Mucosa of rectum (tissue), 2 donors: ENCODE results near the gene TEAD4.

Source experiments
- H3K27ac ChIP-seq, 2 donors: one replicate each; pipeline ENCODE4 v1.7.0; 2013; ENCODE audit warnings: inconsistent platforms in 2 of 2, low read depth in 2 of 2, low read length in 2 of 2
- H3K27me3 ChIP-seq, 2 donors: one replicate each; pipeline ENCODE4 v1.7.0; 2013; ENCODE audit warnings: low read length in 2 of 2; ENCODE audit not compliant: control insufficient read depth in 2 of 2, insufficient read depth in 2 of 2
- H3K36me3 ChIP-seq, 2 donors: one replicate each; pipeline ENCODE4 v1.7.0; 2013; ENCODE audit warnings: low read length in 2 of 2; ENCODE audit not compliant: control insufficient read depth in 2 of 2, insufficient read depth in 2 of 2
- H3K4me1 ChIP-seq, 2 donors: one replicate each; pipeline ENCODE4 v1.7.0; 2013; ENCODE audit warnings: low read length in 2 of 2, mild to moderate bottlenecking in 1 of 2; ENCODE audit not compliant: control insufficient read depth in 2 of 2, insufficient read depth in 2 of 2
- H3K4me3 ChIP-seq, 2 donors: one replicate each; pipeline ENCODE4 v1.7.0; 2013; ENCODE audit warnings: low read length in 2 of 2
- H3K9ac ChIP-seq, 2 donors: one replicate each; pipeline ENCODE4 v1.7.0; 2013; ENCODE audit warnings: low read length in 2 of 2, low read depth in 1 of 2, mild to moderate bottlenecking in 1 of 2
- H3K9me3 ChIP-seq, 2 donors: one replicate each; pipeline ENCODE4 v1.7.0; 2013; ENCODE audit warnings: low read length in 2 of 2; ENCODE audit not compliant: control insufficient read depth in 2 of 2
- donor health status: healthy.
- donor health status: Normal muscosa, but diverticular disease.

Gene TEAD4

DNA sequence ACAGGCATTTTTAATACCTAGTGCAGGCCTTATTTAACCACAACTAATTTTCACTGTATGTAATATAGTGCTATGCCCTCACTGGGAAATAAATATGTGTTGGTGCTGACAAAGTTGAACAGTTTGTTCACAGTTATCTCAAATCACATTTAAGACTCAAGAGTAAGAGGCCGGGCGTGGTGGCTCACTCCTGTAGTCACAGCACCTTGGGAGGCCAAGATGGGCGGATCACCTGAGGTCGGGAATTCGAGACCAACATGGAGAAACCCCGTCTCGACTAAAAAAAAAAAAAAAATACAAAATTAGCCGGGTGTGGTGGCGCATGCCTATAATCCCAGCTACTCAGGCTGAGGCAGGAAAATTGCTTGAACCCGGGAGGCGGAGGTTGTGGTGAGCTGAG, 22.9 kb upstream of the TEAD4 start:
- peaks cover 30 to 39% of the 10 kb centered on the region in 2 donors for H3K36me3 ChIP-seq
- H3K9ac ChIP-seq, result no peak overlapping the region
- no peaks in the 10 kb centered on the region for H3K4me1 ChIP-seq
- no peaks in the 10 kb centered on the region for H3K9me3 ChIP-seq
- no peaks in the 10 kb centered on the region for H3K27me3 ChIP-seq
- no peak overlapping the region for H3K27ac ChIP-seq
- no peak overlapping the region for H3K4me3 ChIP-seq

- H3K4me1 ChIP-seq, result no peaks in the 10 kb centered on the region
- no peak overlapping the region for H3K27ac ChIP-seq
- no peak overlapping the region for H3K9ac ChIP-seq
- H3K36me3 ChIP-seq, result peaks cover 24 to 30% of the 10 kb centered on the region in 2 donors
- no peaks in the 10 kb centered on the region for H3K9me3 ChIP-seq
- no peaks in the 10 kb centered on the region for H3K27me3 ChIP-seq
- H3K4me3 ChIP-seq, result no peak overlapping the region
These were observed 21.7 kb upstream of the TEAD4 start for GRCh38 chr12:2937500-2937899.

DNA sequence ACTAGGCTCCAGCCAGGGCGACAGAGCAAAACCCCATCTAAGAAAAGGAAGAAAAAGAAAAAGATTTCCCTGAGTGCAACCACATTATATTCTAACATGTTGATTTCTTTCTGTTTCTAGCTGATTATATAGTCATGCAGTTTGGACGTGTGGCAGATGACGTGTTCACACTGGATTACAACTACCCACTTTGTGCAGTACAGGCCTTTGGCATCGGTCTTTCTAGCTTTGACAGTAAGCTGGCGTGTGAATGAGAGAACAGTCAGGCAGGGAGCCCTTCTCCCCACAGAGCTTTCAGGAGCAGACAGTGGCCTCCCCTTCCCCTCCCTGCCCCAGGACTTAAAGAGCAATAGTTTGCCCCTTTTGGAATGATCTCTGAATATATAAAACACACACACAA, 20.0 kb upstream of the TEAD4 start:
- Histone ChIP-seq H3K27ac (no peak overlapping the region), H3K27me3 (no peaks in the 10 kb centered on the region), H3K4me3 (no peak overlapping the region), H3K9ac (no peak overlapping the region), H3K4me1 (no peaks in the 10 kb centered on the region), H3K9me3 (no peaks in the 10 kb centered on the region), H3K36me3 (peaks cover 22 to 26% of the 10 kb centered on the region in 2 donors)

- Histone ChIP-seq H3K27ac (no peak overlapping the region), H3K27me3 (no peaks in the 10 kb centered on the region), H3K9ac (no peak overlapping the region), H3K9me3 (no peaks in the 10 kb centered on the region), H3K4me3 (no peak overlapping the region), H3K4me1 (peaks cover 0 to 3% of the 10 kb centered on the region in 2 donors), H3K36me3 (peaks cover 17% of the 10 kb centered on the region in 2 donors)
These were observed 18.6 kb upstream of the TEAD4 start for GRCh38 chr12:2940564-2940963.

DNA sequence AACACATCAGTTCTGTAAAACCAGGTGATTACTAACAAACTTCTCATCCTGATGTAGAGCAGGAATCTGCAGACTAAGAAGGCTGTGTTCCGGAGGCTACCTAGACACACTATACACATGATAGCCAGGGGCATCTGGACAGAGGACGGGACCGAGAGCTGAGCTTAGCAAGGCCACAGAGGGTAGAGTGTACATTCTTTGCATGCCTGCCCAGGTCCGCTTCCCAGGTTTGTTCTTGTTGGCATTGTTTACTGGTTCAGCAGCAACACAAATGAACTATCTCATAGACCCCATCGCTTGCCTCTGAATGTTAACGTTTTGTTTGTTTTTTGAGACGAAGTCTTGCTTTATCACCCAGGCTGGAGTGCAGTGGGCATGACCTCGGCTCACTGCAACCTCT, 17.7 kb upstream of the TEAD4 start:
- H3K4me1 ChIP-seq, result peaks cover 0 to 3% of the 10 kb centered on the region in 2 donors
- H3K27me3 ChIP-seq, result no peaks in the 10 kb centered on the region
- no peak overlapping the region for H3K27ac ChIP-seq
- H3K4me3 ChIP-seq, result no peak overlapping the region
- H3K9me3 ChIP-seq, result no peaks in the 10 kb centered on the region
- H3K36me3 ChIP-seq, result peaks cover 17% of the 10 kb centered on the region in 2 donors
- H3K9ac ChIP-seq, result no peak overlapping the region

GRCh38 chr12:2944401-2945047, 14.7 kb upstream of the TEAD4 start:
- Histone ChIP-seq H3K27ac (no peak overlapping the region), H3K36me3 (peaks cover 11 to 13% of the 10 kb centered on the region in 2 donors), H3K4me3 (peak overlapping the region; percentile 49 to 61), H3K9me3 (no peaks in the 10 kb centered on the region), H3K9ac (no peak overlapping the region), H3K27me3 (no peaks in the 10 kb centered on the region), H3K4me1 (peaks cover 0 to 3% of the 10 kb centered on the region in 2 donors)

DNA sequence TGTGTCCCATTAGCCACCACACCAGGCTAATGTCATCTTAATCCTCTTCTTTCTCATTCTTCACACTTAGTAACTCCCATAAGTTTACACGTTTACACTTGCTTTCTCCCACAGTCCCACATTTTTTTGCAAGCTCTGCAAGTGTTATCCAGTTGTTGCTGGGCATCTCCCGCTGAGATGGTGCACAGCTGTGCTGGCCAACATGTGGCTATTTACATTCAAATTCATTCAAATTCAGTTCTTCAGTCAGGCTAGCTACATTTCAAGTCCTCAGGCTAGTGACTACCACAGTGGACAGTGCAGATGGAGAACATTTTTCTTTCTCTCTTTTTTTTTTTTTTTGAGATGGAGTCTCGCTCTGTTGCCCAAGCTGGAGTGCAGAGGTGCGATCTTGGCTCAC, 9.8 kb upstream of the TEAD4 start:
- peaks cover 0 to 3% of the 10 kb centered on the region in 2 donors for H3K4me1 ChIP-seq
- H3K27ac ChIP-seq, result no peak overlapping the region
- no peaks in the 10 kb centered on the region for H3K9me3 ChIP-seq
- no peaks in the 10 kb centered on the region for H3K36me3 ChIP-seq
- H3K4me3 ChIP-seq, result no peak overlapping the region
- no peak overlapping the region for H3K9ac ChIP-seq
- H3K27me3 ChIP-seq, result no peaks in the 10 kb centered on the region

- no peaks in the 10 kb centered on the region for H3K36me3 ChIP-seq
- H3K27ac ChIP-seq, result no peak overlapping the region
- no peak overlapping the region for H3K4me3 ChIP-seq
- H3K9ac ChIP-seq, result no peak overlapping the region
- no peaks in the 10 kb centered on the region for H3K9me3 ChIP-seq
- peaks cover 12 to 18% of the 10 kb centered on the region in 2 donors for H3K4me1 ChIP-seq
- peaks cover 0 to 5% of the 10 kb centered on the region in 2 donors for H3K27me3 ChIP-seq
These were observed 3.3 kb upstream of the TEAD4 start for GRCh38 chr12:2955888-2956287.

DNA sequence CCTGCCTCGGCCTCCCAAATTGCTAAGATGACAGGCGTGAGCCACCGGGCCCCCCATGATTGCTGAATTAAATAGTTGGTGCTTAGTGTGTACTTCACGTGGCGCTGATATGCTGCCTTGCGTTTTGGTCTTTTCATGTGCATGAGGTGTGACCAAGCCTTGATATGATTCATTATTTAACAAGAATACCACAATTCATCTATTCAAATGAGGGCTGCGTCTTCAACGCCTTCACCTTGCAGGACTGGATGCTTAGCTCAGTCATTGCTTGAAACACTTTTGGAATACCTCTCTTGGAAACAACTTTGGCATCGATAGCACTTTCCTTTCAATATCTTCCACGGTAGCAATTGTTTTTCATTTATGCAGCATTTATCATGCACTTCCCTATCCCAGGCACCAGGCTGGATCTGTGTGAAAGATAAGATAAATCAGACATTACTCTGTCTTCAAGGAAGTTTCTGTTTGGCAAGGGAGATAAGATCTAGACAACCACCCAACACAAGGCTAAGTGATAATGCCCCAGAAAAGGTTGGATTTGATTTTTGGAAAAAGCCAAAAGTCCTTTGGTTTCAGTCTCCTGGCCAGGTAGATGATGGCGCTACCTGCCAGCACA, 1.3 kb upstream of the TEAD4 start:
- peak overlapping the region; percentile 52 to 72 for H3K27ac ChIP-seq
- no peaks in the 10 kb centered on the region for H3K9me3 ChIP-seq
- H3K36me3 ChIP-seq, result no peaks in the 10 kb centered on the region
- H3K9ac ChIP-seq, result peak overlapping the region in 1 of 2 donors; percentile 63
- H3K27me3 ChIP-seq, result peaks cover 3 to 5% of the 10 kb centered on the region in 2 donors
- peak overlapping the region; percentile 69 to 75 for H3K4me3 ChIP-seq
- peaks cover 12 to 18% of the 10 kb centered on the region in 2 donors for H3K4me1 ChIP-seq

GRCh38 chr12:2958432-2959191, 585 bp upstream of the TEAD4 start:
- H3K9ac ChIP-seq, result peak overlapping the region; percentile 7 to 63
- peaks cover 12 to 18% of the 10 kb centered on the region in 2 donors for H3K4me1 ChIP-seq
- H3K27me3 ChIP-seq, result peaks cover 4 to 5% of the 10 kb centered on the region in 2 donors
- H3K36me3 ChIP-seq, result no peaks in the 10 kb centered on the region
- no peaks in the 10 kb centered on the region for H3K9me3 ChIP-seq
- peak overlapping the region; percentile 52 to 72 for H3K27ac ChIP-seq
- H3K4me3 ChIP-seq, result peak overlapping the region; percentile 69 to 75
